OCI-LY1 (cell line): Measurements from ENCODE around the gene CCDC92.

Source experiments
- H2AFZ ChIP-seq: fragments of 200-600 bp; sonication (generic), shearing (Covaris generic); 2 replicates; pipeline ENCODE4 v1.6.0; 2014; ENCODE audit warnings: antibody characterized with exemption, mild to moderate bottlenecking, low read length
- H3F3A ChIP-seq: fragments of 200-600 bp; sonication (generic), shearing (Covaris generic); 2 replicates; pipeline ENCODE4 v1.6.0; 2014; ENCODE audit warnings: mild to moderate bottlenecking, antibody characterized with exemption, low read length, moderate library complexity; ENCODE audit not compliant: insufficient read depth
- H3K27ac ChIP-seq: fragments of 200-600 bp; sonication (generic); 2 replicates; pipeline ENCODE4 v1.5.1; 2014; ENCODE audit warnings: low read length, mixed run types, mild to moderate bottlenecking, low read depth; ENCODE audit not compliant: poor library complexity, severe bottlenecking
- H3K27me3 ChIP-seq: fragments of 200-600 bp; sonication (generic); 2 replicates; pipeline ENCODE4 v1.6.0; 2014; ENCODE audit warnings: antibody characterized with exemption, mild to moderate bottlenecking, low read length, moderate library complexity; ENCODE audit not compliant: insufficient read depth
- H3K36me3 ChIP-seq: fragments of 200-600 bp; sonication (generic); 2 replicates; pipeline ENCODE4 v1.6.1; 2014; ENCODE audit warnings: mild to moderate bottlenecking, antibody characterized with exemption, low read length, moderate library complexity, mixed read lengths; ENCODE audit not compliant: insufficient read depth
- H3K4me1 ChIP-seq: fragments of 200-600 bp; sonication (generic); 2 replicates; pipeline ENCODE4 v1.5.1; 2014; ENCODE audit warnings: mild to moderate bottlenecking, low read length, moderate library complexity; ENCODE audit not compliant: insufficient read depth, severe bottlenecking
- H3K4me2 ChIP-seq: fragments of 200-600 bp; sonication (generic), shearing (Covaris generic); 2 replicates; pipeline ENCODE4 v1.6.1; 2014; ENCODE audit warnings: low read length
- H3K4me3 ChIP-seq: fragments of 200-600 bp; sonication (generic); 2 replicates; pipeline ENCODE4 v1.5.1; 2014; ENCODE audit warnings: low read length, low read depth, mild to moderate bottlenecking, mixed read lengths; ENCODE audit not compliant: poor library complexity, severe bottlenecking
- H3K79me2 ChIP-seq: fragments of 200-600 bp; shearing (Covaris generic); 2 replicates; pipeline ENCODE4 v1.6.1; 2016; ENCODE audit warnings: mixed run types, low read length, mixed read lengths; ENCODE audit not compliant: insufficient read depth
- H3K9ac ChIP-seq: fragments of 200-600 bp; sonication (generic), shearing (Covaris generic); 2 replicates; pipeline ENCODE4 v1.6.1; 2014; ENCODE audit warnings: mild to moderate bottlenecking, low read length, mixed read lengths
- H3K9me2 ChIP-seq: fragments of 200-600 bp; sonication (generic), shearing (Covaris generic); 2 replicates; pipeline ENCODE4 v1.6.1; 2014; ENCODE audit warnings: low read depth, mild to moderate bottlenecking, low read length, mixed read lengths
- H3K9me3 ChIP-seq: fragments of 200-600 bp; shearing (Covaris generic); 2 replicates; pipeline ENCODE4 v1.6.1; 2014; ENCODE audit warnings: low read length, mixed read lengths
- H4K20me1 ChIP-seq: fragments of 200-600 bp; sonication (generic), shearing (Covaris generic); 2 replicates; pipeline ENCODE4 v1.6.0; 2016; ENCODE audit warnings: mild to moderate bottlenecking, low read length; ENCODE audit not compliant: insufficient read depth
- CTCF ChIP-seq: fragments of 200-600 bp; sonication (generic), shearing (Covaris generic); IDR thresholded peaks from 2 replicates; pipeline ENCODE4 v1.5.1; 2017; ENCODE audit warnings: mild to moderate bottlenecking, antibody characterized with exemption, low read length, moderate library complexity, mixed read lengths
- EZH2 ChIP-seq: fragments of 200-600 bp; sonication (generic), shearing (Covaris generic); IDR thresholded peaks from 2 replicates; pipeline ENCODE4 v1.8.0; 2017; ENCODE audit warnings: borderline replicate concordance, mixed run types, mild to moderate bottlenecking, antibody characterized with exemption, low read length, moderate library complexity, mixed read lengths

CCDC92 gene

GRCh38 chr12:123943816-123944215 is 28.8 kb downstream of the CCDC92 start:
- Histone ChIP-seq H3K9me3 (no peaks in the 10 kb centered on the region), H3K4me3 (no peak overlapping the region), H3K4me2 (no peak overlapping the region), H2AFZ (no peak overlapping the region), H3K9ac (no peak overlapping the region), H3K36me3 (no peaks in the 10 kb centered on the region), H3F3A (no peaks in the 10 kb centered on the region), H3K27me3 (0 out of 2 replicates have a peak, but pooled peaks cover 5% of the 10 kb centered on the region), H3K27ac (no peak overlapping the region), H3K4me1 (no peaks in the 10 kb centered on the region), H3K79me2 (no peaks in the 10 kb centered on the region), H3K9me2 (no peaks in the 10 kb centered on the region), H4K20me1 (no peaks in the 10 kb centered on the region)
- TF ChIP-seq CTCF, result no peak
- TF ChIP-seq EZH2, result no peak

GRCh38 chr12:123942911-123943648 is 29.6 kb downstream of the CCDC92 start:
- Histone ChIP-seq H3K79me2 (no peaks in the 10 kb centered on the region), H3K9me2 (no peaks in the 10 kb centered on the region), H4K20me1 (no peaks in the 10 kb centered on the region), H2AFZ (no peak overlapping the region), H3K4me3 (no peak overlapping the region), H3K4me1 (no peaks in the 10 kb centered on the region), H3K36me3 (no peaks in the 10 kb centered on the region), H3K27me3 (0 out of 2 replicates have a peak, but pooled peaks cover 5% of the 10 kb centered on the region), H3K9me3 (no peaks in the 10 kb centered on the region), H3F3A (no peaks in the 10 kb centered on the region), H3K4me2 (no peak overlapping the region), H3K9ac (no peak overlapping the region), H3K27ac (no peak overlapping the region)
- TF ChIP-seq EZH2, result no peak

- Histone ChIP-seq H3K9ac (no peak overlapping the region), H3K4me3 (no peak overlapping the region), H3F3A (no peaks in the 10 kb centered on the region), H3K9me2 (no peaks in the 10 kb centered on the region), H3K4me2 (no peak overlapping the region), H3K79me2 (no peaks in the 10 kb centered on the region), H3K4me1 (no peaks in the 10 kb centered on the region), H3K9me3 (no peaks in the 10 kb centered on the region), H3K36me3 (no peaks in the 10 kb centered on the region), H3K27me3 (0 out of 2 replicates have a peak, but pooled peaks cover 5% of the 10 kb centered on the region), H4K20me1 (no peaks in the 10 kb centered on the region), H3K27ac (no peak overlapping the region), H2AFZ (no peak overlapping the region)
- TF ChIP-seq CTCF (no peak), EZH2 (no peak)
Observed at GRCh38 chr12:123942238-123942653, 30.4 kb downstream of the CCDC92 start.
